Activated B cell treated with CpG ODN at 0.5 μM for 24 hours (primary cell): Measurements from ENCODE around the gene L3MBTL3. TPM values are rescaled to one million over a fixed set of nuclear protein-coding genes. Genes with fewer than 3 reads are reported as not detected.
A peak's percentile ranks its signal among the peaks of the same experiment; 100 is the strongest.
"Not testable (repeated sequence)": the region's sequence is repeated elsewhere in the genome, so short reads cannot be mapped to it uniquely, and the experiment has no call there.

Experiments used
- ATAC-seq: fragments of 200-7000 bp; cut with Tn5 transposase; one replicate; pipeline ENCODE4 v1.10.0; 2021; ENCODE audit warnings: low read depth, mild to moderate bottlenecking, moderate library complexity
- CTCF ChIA-PET: fragments of 350-600 bp; sonication (Branson Sonifier 250); formaldehyde crosslinking; loops from one replicate; lab custom pipeline; 2021; ENCODE audit warnings: antibody characterized with exemption; lab: Charles Lee
- POLR2A ChIA-PET: fragments of 350-600 bp; sonication (Branson Sonifier 250); formaldehyde crosslinking; loops from one replicate; lab custom pipeline; 2021; ENCODE audit warnings: antibody characterized with exemption; lab: Charles Lee
- DNase-seq: peaks from one replicate; pipeline ENCODE4 v3.0.0; 2022
- H3K27ac Mint-ChIP-seq: one replicate; pipeline ENCODE4 v1.8.0; 2020; ENCODE audit warnings: mixed read lengths
- H3K27me3 Mint-ChIP-seq: one replicate; pipeline ENCODE4 v1.8.0; 2021; ENCODE audit warnings: mixed read lengths
- H3K36me3 Mint-ChIP-seq: one replicate; pipeline ENCODE4 v1.8.0; 2021; ENCODE audit warnings: low read depth, mixed read lengths
- H3K4me1 Mint-ChIP-seq: one replicate; pipeline ENCODE4 v1.8.0; 2021; ENCODE audit warnings: mixed read lengths
- H3K4me3 Mint-ChIP-seq: one replicate; pipeline ENCODE4 v1.8.0; 2020; ENCODE audit warnings: mild to moderate bottlenecking, mixed read lengths
- H3K9me3 Mint-ChIP-seq: one replicate; pipeline ENCODE4 v1.8.0; 2020; ENCODE audit warnings: mixed read lengths
- intact Hi-C: fragments of 100-400 bp; cut with micrococcal nuclease; formaldehyde crosslinking; loops from one replicate; pipeline ENCODE4 v1.15.1; 2024
- total RNA-seq: library from RNA; stranded (reverse); gene quantifications from 2 replicates; pipeline ENCODE4 v1.2.3, GENCODE V29; 2022
- TF ChIP-seq, protein P1 (sequence below): fragments of 200-600 bp; IDR thresholded peaks from one replicate; pipeline ENCODE4 v1.8.0; 2022; ENCODE audit warnings: antibody characterized with exemption, mild to moderate bottlenecking

L3MBTL3 gene
- total RNA-seq, 1 donor from 2014 or later, result 30.4 TPM

DNA sequence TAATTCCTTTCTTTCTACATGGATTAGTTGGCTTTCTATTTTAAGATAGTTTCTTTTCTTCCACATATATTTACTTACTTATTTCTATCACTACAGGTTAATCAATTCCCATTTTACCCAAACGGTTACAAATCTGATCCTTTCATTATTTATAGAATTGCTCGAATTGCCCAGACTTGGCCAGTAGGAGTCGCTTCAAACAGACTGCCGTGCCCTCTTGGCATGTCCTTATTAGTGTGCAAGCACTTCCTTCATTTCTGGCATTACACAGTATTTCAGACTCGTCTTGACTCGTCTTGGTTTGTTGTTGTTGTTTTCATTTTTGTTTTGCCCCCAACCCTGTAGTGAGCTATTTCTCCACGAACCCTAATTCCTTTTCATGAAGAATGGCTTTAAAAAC, 129.8 kb downstream of the L3MBTL3 start:
- peaks cover 3% of the 10 kb centered on the region for H3K9me3 Mint-ChIP-seq
- no peaks in the 10 kb centered on the region for H3K4me1 Mint-ChIP-seq
- TF ChIP-seq, protein P1, sequence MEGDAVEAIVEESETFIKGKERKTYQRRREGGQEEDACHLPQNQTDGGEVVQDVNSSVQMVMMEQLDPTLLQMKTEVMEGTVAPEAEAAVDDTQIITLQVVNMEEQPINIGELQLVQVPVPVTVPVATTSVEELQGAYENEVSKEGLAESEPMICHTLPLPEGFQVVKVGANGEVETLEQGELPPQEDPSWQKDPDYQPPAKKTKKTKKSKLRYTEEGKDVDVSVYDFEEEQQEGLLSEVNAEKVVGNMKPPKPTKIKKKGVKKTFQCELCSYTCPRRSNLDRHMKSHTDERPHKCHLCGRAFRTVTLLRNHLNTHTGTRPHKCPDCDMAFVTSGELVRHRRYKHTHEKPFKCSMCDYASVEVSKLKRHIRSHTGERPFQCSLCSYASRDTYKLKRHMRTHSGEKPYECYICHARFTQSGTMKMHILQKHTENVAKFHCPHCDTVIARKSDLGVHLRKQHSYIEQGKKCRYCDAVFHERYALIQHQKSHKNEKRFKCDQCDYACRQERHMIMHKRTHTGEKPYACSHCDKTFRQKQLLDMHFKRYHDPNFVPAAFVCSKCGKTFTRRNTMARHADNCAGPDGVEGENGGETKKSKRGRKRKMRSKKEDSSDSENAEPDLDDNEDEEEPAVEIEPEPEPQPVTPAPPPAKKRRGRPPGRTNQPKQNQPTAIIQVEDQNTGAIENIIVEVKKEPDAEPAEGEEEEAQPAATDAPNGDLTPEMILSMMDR, result no peak
- CTCF ChIA-PET, result no interaction called here
- DNase-seq (no peak), ATAC-seq (peak; percentile 45)
- no peaks in the 10 kb centered on the region for H3K27me3 Mint-ChIP-seq
- no peak overlapping the region for H3K4me3 Mint-ChIP-seq
- H3K27ac Mint-ChIP-seq, result no peak overlapping the region
- POLR2A ChIA-PET, result no interaction called here
- intact Hi-C loops, result loop anchor here (5.0 kb wide), 1 partner anchor 41 kb away; no protein-coding TSS in a partner anchor
- peaks cover 28% of the 10 kb centered on the region for H3K36me3 Mint-ChIP-seq

DNA sequence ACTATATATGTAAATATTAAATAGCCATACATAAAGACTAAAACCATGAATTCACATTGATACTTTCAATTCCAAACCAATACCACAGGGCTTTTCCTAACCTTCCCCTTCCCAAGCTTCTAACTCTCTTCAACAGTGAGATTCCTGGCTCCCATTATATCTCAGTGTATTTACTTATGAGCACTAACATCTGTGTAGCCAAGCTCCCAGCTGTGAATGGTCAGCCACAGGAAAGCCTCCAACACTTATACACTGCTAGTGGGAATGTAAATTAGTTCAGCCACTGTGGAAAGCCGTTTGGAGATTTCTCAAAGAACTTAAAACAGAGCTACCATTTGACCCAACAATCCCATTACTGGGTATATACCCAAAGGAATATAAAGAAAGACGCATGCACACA, 130.6 kb downstream of the L3MBTL3 start:
- H3K27ac Mint-ChIP-seq, ATAC-seq, H3K9me3 Mint-ChIP-seq, DNase-seq, H3K4me3 Mint-ChIP-seq, POLR2A ChIA-PET, CTCF ChIA-PET, H3K4me1 Mint-ChIP-seq, H3K27me3 Mint-ChIP-seq: not testable (repeated sequence)
- peaks cover 19% of the 10 kb centered on the region for H3K36me3 Mint-ChIP-seq
- intact Hi-C loops, result loop anchor here (5.0 kb wide), 1 partner anchor 42 kb away; no protein-coding TSS in a partner anchor

DNA sequence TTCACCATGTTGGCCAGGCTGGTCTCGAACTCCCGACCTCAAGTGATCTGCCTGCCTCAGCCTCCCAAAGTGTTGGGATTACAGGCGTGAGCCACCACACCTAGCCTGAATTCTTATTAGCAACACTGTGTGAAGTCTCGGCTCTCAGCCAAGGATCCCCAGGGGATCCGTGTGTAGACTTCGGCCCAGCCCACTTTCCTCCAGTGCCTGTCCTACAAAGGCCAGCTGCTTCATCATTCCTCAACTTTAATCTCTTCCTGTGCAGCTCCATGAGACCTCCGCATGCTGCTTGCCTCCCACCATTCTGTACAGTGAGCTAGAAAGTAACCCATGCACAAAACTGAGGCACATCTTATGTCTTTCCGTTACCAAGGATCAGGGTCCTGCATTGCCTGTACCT, 132.5 kb downstream of the L3MBTL3 start:
- intact Hi-C loops, result no loop called here
- no peaks in the 10 kb centered on the region for H3K4me1 Mint-ChIP-seq
- no peak for ATAC-seq
- H3K36me3 Mint-ChIP-seq, result peaks cover 10% of the 10 kb centered on the region
- H3K9me3 Mint-ChIP-seq, result peaks cover 3% of the 10 kb centered on the region
- no peak overlapping the region for H3K27ac Mint-ChIP-seq
- no peak overlapping the region for H3K4me3 Mint-ChIP-seq
- CTCF ChIA-PET, result no interaction called here
- no peak for DNase-seq
- TF ChIP-seq, protein P1, result no peak
- H3K27me3 Mint-ChIP-seq, result no peaks in the 10 kb centered on the region
- POLR2A ChIA-PET, result no interaction called here

DNA sequence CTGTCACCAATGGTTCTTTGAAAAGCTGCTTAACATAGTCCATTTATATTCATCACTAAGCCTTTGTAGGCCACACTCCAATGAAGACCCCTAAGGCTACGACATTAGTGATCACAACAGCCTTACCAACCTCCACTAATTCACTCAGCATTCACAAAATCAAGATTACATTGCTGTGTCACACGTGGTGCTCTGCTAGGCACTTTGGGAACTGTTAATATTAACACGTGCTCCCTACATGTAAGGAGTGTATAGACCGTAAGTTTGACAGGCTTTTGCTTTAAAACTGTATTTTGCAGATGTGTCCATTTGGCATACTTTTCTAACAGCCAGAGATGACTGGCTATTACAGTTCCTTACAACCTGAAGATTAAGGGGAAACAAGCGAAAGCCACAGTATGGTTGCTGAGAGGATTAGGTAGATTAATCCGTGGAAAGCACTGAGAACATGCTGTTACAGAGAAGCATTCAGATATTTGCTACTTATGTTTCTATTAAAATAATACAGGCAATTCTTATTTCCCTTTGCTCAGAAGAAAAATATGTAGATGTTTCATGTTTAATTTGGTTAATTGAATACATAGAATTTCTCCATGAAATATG, 134.6 kb downstream of the L3MBTL3 start:
- TF ChIP-seq, protein P1, result no peak
- intact Hi-C loops, result no loop called here
- no peaks in the 10 kb centered on the region for H3K27me3 Mint-ChIP-seq
- H3K36me3 Mint-ChIP-seq, result peaks cover 5% of the 10 kb centered on the region
- CTCF ChIA-PET, result no interaction called here
- H3K4me1 Mint-ChIP-seq, result no peaks in the 10 kb centered on the region
- no peak for ATAC-seq
- peaks cover 3% of the 10 kb centered on the region for H3K9me3 Mint-ChIP-seq
- H3K27ac Mint-ChIP-seq, result no peak overlapping the region
- POLR2A ChIA-PET, result no interaction called here
- no peak overlapping the region for H3K4me3 Mint-ChIP-seq
- DNase-seq, result no peak

DNA sequence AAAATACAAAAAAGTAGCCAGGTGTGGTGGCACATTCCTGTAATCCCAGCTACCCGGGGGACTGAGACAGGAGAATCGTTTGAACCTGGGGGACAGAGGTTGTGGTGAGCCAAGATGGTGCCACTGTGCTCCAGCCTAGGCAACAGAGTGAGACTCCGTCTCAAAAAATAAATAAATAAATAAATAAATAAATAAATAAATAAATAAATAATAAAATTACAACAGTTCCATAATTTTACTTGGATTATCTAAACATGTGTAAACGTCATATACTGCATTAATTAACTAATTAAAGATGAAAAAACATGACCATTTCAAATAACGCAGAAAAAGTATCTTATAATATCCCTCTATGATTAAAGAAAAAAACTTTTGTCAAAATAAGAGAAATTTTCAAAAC, 138.5 kb downstream of the L3MBTL3 start:
- ATAC-seq, result no peak
- Mint-ChIP-seq H3K4me1 (peaks cover 4% of the 10 kb centered on the region), H3K36me3 (peaks cover 2% of the 10 kb centered on the region), H3K27ac (no peak overlapping the region), H3K27me3 (no peaks in the 10 kb centered on the region), H3K4me3 (no peak overlapping the region), H3K9me3 (no peaks in the 10 kb centered on the region)
- no peak for DNase-seq
- POLR2A ChIA-PET, result no interaction called here
- intact Hi-C loops, result no loop called here
- CTCF ChIA-PET, result no interaction called here
- TF ChIP-seq, protein P1, result no peak
